GM12878 (cell line): Measurements from ENCODE around the gene ANKMY2. TPM values are rescaled to one million over a fixed set of nuclear protein-coding genes. Genes with fewer than 3 reads are reported as not detected.

Source experiments
- ATAC-seq: fragments of 200-7000 bp; cut with Tn5 transposase; 3 replicates; pipeline ENCODE4 v1.9.1; 2020; ENCODE audit warnings: mild to moderate bottlenecking, moderate library complexity
- BruUV-seq: library from RNA; stranded (reverse); fragments of 400-500 nt; replicated peaks from 2 replicates; lab custom pipeline; 2021; lab: Mats Ljungman, UMichigan
- CTCF ChIA-PET: fragments of 300-600 bp; sonication (Branson Sonifier 250); formaldehyde crosslinking; extraction: SDS; loops from one replicate; lab custom pipeline; 2021; ENCODE audit warnings: inconsistent platforms; lab: Yijun Ruan, JAX
- POLR2A ChIA-PET: fragments of 350-600 bp; formaldehyde crosslinking; extraction: SDS; loops from one replicate; lab custom pipeline; 2021; ENCODE audit warnings: inconsistent platforms; lab: Charles Lee
- RAD21 ChIA-PET: fragments of 300-600 bp; sonication (Branson Sonifier 250); formaldehyde crosslinking; loops from one replicate; lab custom pipeline; 2023; ENCODE audit warnings: antibody characterized with exemption; ENCODE audit not compliant: unreplicated experiment; lab: Charles Lee
- SMC1A ChIA-PET: fragments of 300-600 bp; sonication (Branson Sonifier 250); formaldehyde crosslinking; loops from one replicate; lab custom pipeline; 2023; ENCODE audit not compliant: unreplicated experiment, uncharacterized antibody; lab: Charles Lee
- DNase-seq: peaks from one replicate; pipeline ENCODE4 v3.0.0-alpha.2; 2011; ENCODE audit warnings: low read depth, low spot score
- FAIRE-seq: peaks from 3 replicates; lab custom pipeline; 2011; peaks lifted over from hg19 to GRCh38; lab: Jason Lieb, UNC
- H2AFZ ChIP-seq: 2 replicates; pipeline ENCODE4 v1.6.0; 2011; ENCODE audit warnings: low read depth, low read length, control low read depth; ENCODE audit not compliant: control insufficient read depth
- H3K27ac ChIP-seq: 2 replicates; pipeline ENCODE4 v1.5.1; 2011; ENCODE audit warnings: control low read depth; ENCODE audit not compliant: control insufficient read depth, insufficient read depth
- H3K27me3 ChIP-seq, 2 experiments: replicated peaks in 1 of 2; 2 replicates each; pipeline versions ENCODE4 v1.6.0 to v1.6.1; 2011; ENCODE audit warnings: low read length in 1 of 2; ENCODE audit not compliant: control insufficient read depth in 2 of 2, insufficient read depth in 2 of 2
- H3K36me3 ChIP-seq, 2 experiments: 2 replicates each; pipeline ENCODE4 v1.5.1; 2011; ENCODE audit warnings: low read length in 1 of 2; ENCODE audit not compliant: control insufficient read depth in 2 of 2, insufficient read depth in 2 of 2
- H3K4me1 ChIP-seq: 2 replicates; pipeline ENCODE4 v1.6.1; 2011; ENCODE audit warnings: mild to moderate bottlenecking, low read length, moderate library complexity, mixed read lengths; ENCODE audit not compliant: control insufficient read depth, insufficient read depth
- H3K4me2 ChIP-seq: 2 replicates; pipeline ENCODE4 v1.6.0; 2011; ENCODE audit warnings: control low read depth; ENCODE audit not compliant: control insufficient read depth, insufficient read depth
- H3K4me3 ChIP-seq: fragments of 200-600 bp; sonication (generic); 2 replicates; pipeline ENCODE4 v1.5.1; 2016
- H3K79me2 ChIP-seq: 2 replicates; pipeline ENCODE4 v1.6.0; 2011; ENCODE audit warnings: low read length; ENCODE audit not compliant: control insufficient read depth, insufficient read depth
- H3K9ac ChIP-seq: 2 replicates; pipeline ENCODE4 v1.8.0; 2011; ENCODE audit warnings: low read length, control low read depth, mixed read lengths; ENCODE audit not compliant: control insufficient read depth, insufficient read depth
- H3K9me3 ChIP-seq: replicated peaks from 3 replicates; pipeline ENCODE4 v1.5.1; 2011; ENCODE audit warnings: mild to moderate bottlenecking, low read length; ENCODE audit not compliant: control insufficient read depth, insufficient read depth
- H4K20me1 ChIP-seq: 2 replicates; pipeline ENCODE4 v1.6.0; 2011; ENCODE audit not compliant: control insufficient read depth, insufficient read depth
- EZH2 ChIP-seq: IDR thresholded peaks from 2 replicates; pipeline ENCODE4 v1.6.1; 2012; ENCODE audit warnings: low read depth, mild to moderate bottlenecking, control low read depth, inconsistent platforms, low read length, borderline replicate concordance; ENCODE audit not compliant: control insufficient read depth
- GABPA ChIP-seq: IDR thresholded peaks from 2 replicates; pipeline ENCODE4 v1.6.1; 2014; ENCODE audit warnings: antibody characterized with exemption, low read depth, mild to moderate bottlenecking, inconsistent platforms
- IRF5 ChIP-seq: fragments of 450-650 bp; IDR thresholded peaks from 2 replicates; pipeline ENCODE4 v1.6.1; 2017; ENCODE audit warnings: borderline replicate concordance
- JUND ChIP-seq: IDR thresholded peaks from 2 replicates; pipeline ENCODE4 v1.6.1; 2012; ENCODE audit warnings: low read depth, mild to moderate bottlenecking, low read length, improper control_type of control experiment, moderate library complexity
- KDM1A ChIP-seq: fragments of 200-600 bp; sonication (generic); IDR thresholded peaks from 2 replicates; pipeline ENCODE4 v1.6.1; 2016; ENCODE audit warnings: borderline replicate concordance
- LARP7 ChIP-seq: fragments of 450-650 bp; IDR thresholded peaks from 2 replicates; pipeline ENCODE4 v1.6.1; 2017; ENCODE audit warnings: mild to moderate bottlenecking
- MTA3 ChIP-seq: IDR thresholded peaks from 2 replicates; pipeline ENCODE4 v1.6.1; 2012; ENCODE audit warnings: low read length, inconsistent platforms, borderline replicate concordance
- MYB ChIP-seq: fragments of 150-350 bp; IDR thresholded peaks from 2 replicates; pipeline ENCODE4 v1.6.1; 2014; ENCODE audit warnings: mild to moderate bottlenecking, low read depth, low read length, borderline replicate concordance
- NRF1 ChIP-seq: conservative IDR thresholded peaks from 2 replicates; pipeline ENCODE4 v1.6.1; 2011; ENCODE audit warnings: mild to moderate bottlenecking, low read depth, low read length, improper control_type of control experiment
- RBBP5 ChIP-seq: fragments of 200-600 bp; sonication (generic); conservative IDR thresholded peaks from 2 replicates; pipeline ENCODE4 v1.6.1; 2016
- SMAD1 ChIP-seq: fragments of 450-650 bp; IDR thresholded peaks from 2 replicates; pipeline ENCODE4 v1.6.1; 2018; ENCODE audit warnings: mild to moderate bottlenecking, low read depth; ENCODE audit not compliant: partially characterized antibody
- SPI1 ChIP-seq: IDR thresholded peaks from 2 replicates; pipeline ENCODE4 v1.6.1; 2011; ENCODE audit warnings: low read depth, mild to moderate bottlenecking, low read length, moderate library complexity, borderline replicate concordance; ENCODE audit not compliant: insufficient read depth
- SREBF1 ChIP-seq: IDR thresholded peaks from 2 replicates; pipeline ENCODE4 v1.6.1; 2012; ENCODE audit warnings: mild to moderate bottlenecking, low read length
- USF2 ChIP-seq: IDR thresholded peaks from 2 replicates; pipeline ENCODE4 v1.6.1; 2011; ENCODE audit warnings: low read depth, low read length, improper control_type of control experiment, borderline replicate concordance
- ZNF384 ChIP-seq: IDR thresholded peaks from 2 replicates; pipeline ENCODE4 v1.6.1; 2012; ENCODE audit warnings: low read depth, mild to moderate bottlenecking, low read length, improper control_type of control experiment, borderline replicate concordance
- WGBS: methylation state at CpG from one replicate; pipeline ENCODE4 v1.1.6; 2016; ENCODE audit warnings: low lambda C conversion rate; ENCODE audit not compliant: insufficient replicate concordance, insufficient coverage; ENCODE audit errors: missing lambda C conversion rate; 5-methylcytosine and 5-hydroxymethylcytosine counted together
- in situ Hi-C: fragments of 300-500 bp; cut with MboI; formaldehyde crosslinking; loops from 9 replicates; pipeline ENCODE4 v1.14.3; 2018; ENCODE audit warnings: mixed read lengths
- intact Hi-C: fragments of 100-400 bp; cut with micrococcal nuclease; formaldehyde crosslinking; loops from one replicate; pipeline ENCODE4 v1.14.2; 2022; ENCODE audit not compliant: unreplicated experiment
- polyA plus RNA-seq, 11 experiments: library from polyadenylated mRNA; depleted of rRNA in 4 of 11; unstranded in 6 of 11; stranded (reverse) in 5 of 11; fragments of >200 nt; fragmentation: Nextera tagmentation in 4 of 11; fragmentation: Illumina TruSeq in 1 of 11; extraction: Ambion mirVana in 4 of 11; extraction: Trizol in 1 of 11; gene quantifications; 1 replicate in 1 of 11; 2 replicates in 10 of 11; pipeline versions ENCODE4 v1.2.1 to v1.2.3, GENCODE V29; 2011 to 2016; ENCODE audit warnings: inconsistent platforms in 2 of 11, missing spikeins in 2 of 11, low read depth in 1 of 11
- total RNA-seq, 4 experiments: library from RNA; depleted of rRNA in 3 of 4; stranded (reverse); fragments of >200 nt in 3 of 4; fragmentation: Illumina TruSeq in 1 of 4; extraction: Trizol in 1 of 4; gene quantifications; 2 replicates each; pipeline versions ENCODE4 v1.2.1 to v1.2.3, GENCODE V29; 2013 to 2021

Gene ANKMY2
- total and polyA plus RNA-seq, 10 of the 15 experiments (the other 5 are each of a cell fraction or from before 2014, with no cell fraction given), result 0.10 to 0.48 (median 0.29) TPM

- TF ChIP-seq IRF5, result no peak
These were observed 21.8 kb upstream of the ANKMY2 start (continued) for GRCh38 chr7:16667355-16667754.

GRCh38 chr7:16661924-16662323 is 16.4 kb upstream of the ANKMY2 start:
- no peak overlapping the region for H3K27ac ChIP-seq
- ChIA-PET RAD21 (no interaction called here), POLR2A (no interaction called here), CTCF (no interaction called here), SMC1A (no interaction called here)
- no peak for ATAC-seq
- H3K9ac ChIP-seq, result no peak overlapping the region
- intact Hi-C loops, result no loop called here
- no TSS peak for BruUV-seq
- no peaks in the 10 kb centered on the region for H3K36me3 ChIP-seq
- DNase-seq, result no peak
- no peaks in the 10 kb centered on the region for H3K27me3 ChIP-seq
- H3K9me3 ChIP-seq, result no peaks in the 10 kb centered on the region
- no peak for TF ChIP-seq SPI1
- no peak for TF ChIP-seq GABPA
- no peak for TF ChIP-seq RBBP5
- no peak for TF ChIP-seq MYB
- no peak for TF ChIP-seq JUND
- no peak for TF ChIP-seq SREBF1
- no peak for TF ChIP-seq KDM1A
- no peak for TF ChIP-seq NRF1
- no peak for TF ChIP-seq SMAD1
- no peak for TF ChIP-seq MTA3
- TF ChIP-seq EZH2, result no peak
- TF ChIP-seq LARP7, result no peak
- TF ChIP-seq ZNF384, result no peak
- no peak for TF ChIP-seq USF2
- H3K4me3 ChIP-seq, result no peak overlapping the region
- no peak overlapping the region for H3K4me2 ChIP-seq
- in situ Hi-C loops, result no loop called here
- WGBS, result 83% methylated on average over 1 of the region's 1 CpG
- H3K4me1 ChIP-seq, result no peaks in the 10 kb centered on the region
- no peak overlapping the region for H2AFZ ChIP-seq
- no peaks in the 10 kb centered on the region for H4K20me1 ChIP-seq
- H3K79me2 ChIP-seq, result no peaks in the 10 kb centered on the region
- no peak for FAIRE-seq
